A549 (cell line): ENCODE data around the gene BLACAT1. TPM values are rescaled to one million over a fixed set of nuclear protein-coding genes. Genes with fewer than 3 reads are reported as not detected.

Experiments
- ATAC-seq, 2 experiments: fragments of 200-7000 bp in 1 of 2; fragments of >200 bp in 1 of 2; cut with Nextera tagmentation in 1 of 2; cut with Tn5 transposase in 1 of 2; 3 replicates each; pipeline versions ENCODE4 v1.8.0 to v1.9.1; 2018 to 2020; ENCODE audit warnings: mild to moderate bottlenecking in 1 of 2, moderate library complexity in 1 of 2
- CTCF ChIA-PET: fragments of 300-600 bp; sonication (Branson Sonifier 250); formaldehyde crosslinking; extraction: SDS; loops from one replicate; lab custom pipeline; 2021; ENCODE audit warnings: antibody characterized with exemption, inconsistent platforms; lab: Yijun Ruan, JAX
- POLR2A ChIA-PET: fragments of 350-600 bp; formaldehyde crosslinking; extraction: SDS; loops from one replicate; lab custom pipeline; 2021; ENCODE audit warnings: antibody characterized with exemption, inconsistent platforms; lab: Yijun Ruan, JAX
- DNase-seq, 2 experiments: peaks; one replicate each; pipeline versions ENCODE4 v3.0.0 to v3.0.0-alpha.2; 2011 to 2016; ENCODE audit warnings: low read depth in 1 of 2, low spot score in 1 of 2
- FAIRE-seq: peaks from 2 replicates; lab custom pipeline; 2011; peaks lifted over from hg19 to GRCh38; lab: Jason Lieb, UNC
- H3K27ac ChIP-seq, 2 experiments: fragments of >200 bp; sonication (Bioruptor Twin); formaldehyde crosslinking; 3 replicates each; pipeline ENCODE4 v1.5.1; 2016 to 2017
- H3K4me1 ChIP-seq: fragments of >200 bp; sonication (Bioruptor Twin); formaldehyde crosslinking; 3 replicates; pipeline ENCODE4 v1.6.1; 2016
- H3K4me2 ChIP-seq: fragments of >200 bp; sonication (Bioruptor Twin); formaldehyde crosslinking; 3 replicates; pipeline ENCODE4 v1.6.1; 2016
- H3K4me3 ChIP-seq: fragments of >200 bp; sonication (Bioruptor Twin); formaldehyde crosslinking; 3 replicates; pipeline ENCODE4 v1.5.1; 2016
- H3K9me3 ChIP-seq: fragments of >200 bp; sonication (Bioruptor Twin); formaldehyde crosslinking; 3 replicates; pipeline ENCODE4 v1.6.1; 2016
- CBX2 ChIP-seq: fragments of 200-600 bp; sonication (generic); IDR thresholded peaks from 2 replicates; pipeline ENCODE4 v1.6.1; 2016; ENCODE audit warnings: low read depth, mild to moderate bottlenecking, borderline replicate concordance
- CEBPB ChIP-seq, 2 experiments: fragments of >200 bp in 1 of 2; sonication (Bioruptor Twin) in 1 of 2; formaldehyde crosslinking in 1 of 2; IDR thresholded peaks; 2 replicates each; pipeline ENCODE4 v1.6.1; 2012 to 2016
- CHD4 ChIP-seq: fragments of 200-600 bp; sonication (generic); IDR thresholded peaks from 2 replicates; pipeline ENCODE4 v1.6.1; 2016; ENCODE audit warnings: antibody characterized with exemption, mild to moderate bottlenecking, borderline replicate concordance
- FOSL2 ChIP-seq, 2 experiments: fragments of 450-650 bp in 1 of 2; fragments of >200 bp in 1 of 2; sonication (Bioruptor Twin) in 1 of 2; formaldehyde crosslinking; IDR thresholded peaks; 2 replicates each; pipeline versions ENCODE4 v1.5.0 to v1.6.1; 2016 to 2020; ENCODE audit warnings: mild to moderate bottlenecking in 1 of 2, moderate library complexity in 1 of 2
- FOXS1 ChIP-seq: fragments of 250-450 bp; sonication (Bioruptor Pico); IDR thresholded peaks from 2 replicates; pipeline ENCODE4 v1.5.0; 2020; ENCODE audit warnings: mild to moderate bottlenecking, moderate library complexity
- GATA3 ChIP-seq: IDR thresholded peaks from 2 replicates; pipeline ENCODE4 v1.6.1; 2012; ENCODE audit warnings: borderline replicate concordance
- HEYL ChIP-seq: fragments of 250-450 bp; sonication (Bioruptor Pico); IDR thresholded peaks from 2 replicates; pipeline ENCODE4 v1.8.0; 2021; ENCODE audit warnings: mild to moderate bottlenecking, moderate library complexity
- HOXA7 ChIP-seq: fragments of 250-450 bp; sonication (Bioruptor Pico); IDR thresholded peaks from 2 replicates; pipeline ENCODE4 v1.5.0; 2020; ENCODE audit warnings: mild to moderate bottlenecking, moderate library complexity
- HOXB13 ChIP-seq: fragments of 250-450 bp; sonication (Bioruptor Pico); IDR thresholded peaks from 2 replicates; pipeline ENCODE4 v1.5.0; 2020; ENCODE audit warnings: low read depth, mild to moderate bottlenecking, moderate library complexity
- HOXB5 ChIP-seq: fragments of 250-450 bp; sonication (Bioruptor Pico); IDR thresholded peaks from 2 replicates; pipeline ENCODE4 v1.5.0; 2020; ENCODE audit warnings: mild to moderate bottlenecking, moderate library complexity
- JUN ChIP-seq, 2 experiments: fragments of >200 bp; sonication (Bioruptor Twin); formaldehyde crosslinking; IDR thresholded peaks; 2 replicates in 1 of 2; 3 replicates in 1 of 2; pipeline ENCODE4 v1.6.1; 2016 to 2017
- POLR2AphosphoS2 ChIP-seq: conservative IDR thresholded peaks from 2 replicates; pipeline ENCODE4 v1.6.1; 2012; ENCODE audit warnings: low read length, improper control_type of control experiment, inconsistent platforms
- RARB ChIP-seq: fragments of 250-450 bp; sonication (Bioruptor Pico); IDR thresholded peaks from 2 replicates; pipeline ENCODE4 v1.8.0; 2021; ENCODE audit warnings: mild to moderate bottlenecking, moderate library complexity
- SMC3 ChIP-seq: fragments of >200 bp; sonication (Bioruptor Twin); formaldehyde crosslinking; IDR thresholded peaks from 3 replicates; pipeline ENCODE4 v1.6.1; 2018; ENCODE audit warnings: inconsistent platforms
- TP53 ChIP-seq: fragments of 250-450 bp; sonication (Bioruptor Pico); IDR thresholded peaks from 2 replicates; pipeline ENCODE4 v1.5.0; 2021; ENCODE audit warnings: mild to moderate bottlenecking, moderate library complexity
- ZC3H11A ChIP-seq: fragments of 450-650 bp; IDR thresholded peaks from 2 replicates; pipeline ENCODE4 v1.6.1; 2014; ENCODE audit warnings: antibody characterized with exemption, mild to moderate bottlenecking
- ZNF302 ChIP-seq: fragments of 250-450 bp; sonication (Bioruptor Pico); IDR thresholded peaks from 2 replicates; pipeline ENCODE4 v1.9.0; 2021; ENCODE audit warnings: inconsistent platforms, mild to moderate bottlenecking, moderate library complexity
- WGBS: methylation state at CpG from one replicate; pipeline ENCODE4 v1.1.6; 2017; ENCODE audit errors: missing lambda C conversion rate; 5-methylcytosine and 5-hydroxymethylcytosine counted together
- polyA plus RNA-seq, 4 experiments: library from polyadenylated mRNA; depleted of rRNA in 3 of 4; stranded (reverse); fragments of >200 nt; fragmentation: RNase III in 1 of 4; extraction: RNeasy Plus Mini Kit Qiagen cat#74134 plus additional on column Dnase treatment in 1 of 4; gene quantifications; 2 replicates in 3 of 4; 3 replicates in 1 of 4; pipeline ENCODE4 v1.2.3, GENCODE V29; 2011 to 2017
- TF ChIP-seq, protein P1 (sequence below): IDR thresholded peaks from 2 replicates; pipeline ENCODE4 v1.6.1; 2012; ENCODE audit warnings: low read depth, borderline replicate concordance
- TF ChIP-seq, protein P2 (sequence below): fragments of 450-650 bp; IDR thresholded peaks from 2 replicates; pipeline ENCODE4 v1.6.1; 2014; ENCODE audit warnings: antibody characterized with exemption
- TF ChIP-seq, protein P3 (sequence below): fragments of >200 bp; sonication (Bioruptor Twin); formaldehyde crosslinking; IDR thresholded peaks from 3 replicates; pipeline ENCODE4 v1.5.1; 2016
- TF ChIP-seq, protein P4 (sequence below): fragments of 250-450 bp; sonication (Bioruptor Pico); IDR thresholded peaks from 2 replicates; pipeline ENCODE4 v1.5.0; 2021; ENCODE audit warnings: mild to moderate bottlenecking, moderate library complexity, borderline replicate concordance

BLACAT1 gene
- polyA plus RNA-seq, 2 of the 4 experiments (the other 2 are of a cell fraction), result 0.09 TPM; not detected in 1

DNA sequence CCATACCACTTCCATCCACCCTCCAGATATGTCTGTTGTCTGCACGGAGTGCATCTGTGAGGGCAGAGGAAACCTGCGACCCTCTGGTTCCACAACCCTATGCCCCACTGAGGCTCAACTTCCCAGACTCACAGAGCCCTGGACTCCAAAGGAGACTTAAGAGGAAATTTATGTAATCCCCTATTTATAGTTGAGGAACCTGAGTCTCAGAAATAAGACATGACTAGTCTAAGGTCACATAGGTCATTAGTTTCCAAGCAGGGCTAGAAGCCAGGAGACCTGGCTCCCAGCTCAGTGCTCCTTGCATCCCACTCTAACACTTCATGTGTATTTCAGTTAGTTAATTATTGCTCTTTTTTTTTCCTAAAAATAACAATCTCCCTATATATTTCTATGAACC, 18.3 kb downstream of the BLACAT1 start:
- FAIRE-seq, result no peak
- DNase-seq, result no peak
- POLR2A ChIA-PET, result no interaction called here
- no peaks in the 10 kb centered on the region for H3K9me3 ChIP-seq
- ATAC-seq, result no peak
- no peak overlapping the region for H3K27ac ChIP-seq
- CTCF ChIA-PET, result interaction anchor here (0.7 to 12.8 kb wide), 8 partner anchors 11 to 260 kb away, joined by 3 to 146 read pairs (median 14); partner anchors contain the start of gene BLACAT1
- no peak for TF ChIP-seq RARB (CRISPR knock-in tag)
- TF ChIP-seq, protein P1, sequence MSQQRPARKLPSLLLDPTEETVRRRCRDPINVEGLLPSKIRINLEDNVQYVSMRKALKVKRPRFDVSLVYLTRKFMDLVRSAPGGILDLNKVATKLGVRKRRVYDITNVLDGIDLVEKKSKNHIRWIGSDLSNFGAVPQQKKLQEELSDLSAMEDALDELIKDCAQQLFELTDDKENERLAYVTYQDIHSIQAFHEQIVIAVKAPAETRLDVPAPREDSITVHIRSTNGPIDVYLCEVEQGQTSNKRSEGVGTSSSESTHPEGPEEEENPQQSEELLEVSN, result no peak
- TF ChIP-seq FOXS1, result no peak
- no peak for TF ChIP-seq CHD4
- TF ChIP-seq ZC3H11A, result no peak
- no peak for TF ChIP-seq HEYL (CRISPR knock-in tag)
- TF ChIP-seq FOSL2 (IDR thresholded peaks at IDR 0.05), result no peak
- TF ChIP-seq FOSL2 (CRISPR knock-in tag; IDR thresholded peaks at IDR 0.05), result no peak
- no peak for TF ChIP-seq TP53 (CRISPR knock-in tag)
- no peak for TF ChIP-seq CBX2
- TF ChIP-seq POLR2AphosphoS2, result no peak
- no peak for TF ChIP-seq SMC3
- no peak for TF ChIP-seq GATA3
- WGBS, result 59% methylated on average over 2 of the region's 2 CpGs
- no peak overlapping the region for H3K4me3 ChIP-seq
- H3K4me1 ChIP-seq, result peaks cover 13% of the 10 kb centered on the region
- H3K4me2 ChIP-seq, result no peak overlapping the region

DNA sequence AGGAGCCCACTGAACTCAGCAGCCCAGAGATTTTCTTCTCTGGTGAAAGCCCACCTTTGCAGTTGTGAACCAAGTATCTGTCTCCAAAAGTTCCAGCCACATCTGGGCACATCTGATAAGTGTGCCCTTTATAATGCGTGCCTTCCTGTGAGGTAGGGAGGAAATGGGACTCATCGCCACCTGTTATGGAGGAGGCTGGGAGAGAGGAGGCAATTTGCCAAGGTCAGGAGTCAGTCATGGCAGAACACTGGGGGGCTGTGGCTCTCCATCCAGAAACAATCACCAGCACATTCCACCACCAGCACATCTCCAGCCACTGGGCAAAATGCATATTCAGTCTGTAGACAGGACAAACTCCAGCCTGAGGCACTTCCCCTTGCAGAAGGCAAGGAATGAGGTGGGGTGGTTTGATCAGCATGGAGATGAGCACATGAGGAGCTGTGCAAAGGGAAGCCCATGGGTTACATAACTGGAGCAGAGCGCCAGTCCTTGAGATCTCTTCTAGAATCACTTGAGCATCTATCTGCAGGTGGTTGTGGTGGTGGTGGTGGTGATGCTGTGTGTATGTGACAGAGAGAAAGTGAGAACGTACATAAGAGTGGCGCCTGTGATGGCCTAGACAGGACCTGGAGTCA, 19.0 kb downstream of the BLACAT1 start:
- POLR2A ChIA-PET, result no interaction called here
- Histone ChIP-seq H3K4me3 (no peak overlapping the region), H3K27ac (no peak overlapping the region), H3K4me2 (no peak overlapping the region), H3K9me3 (no peaks in the 10 kb centered on the region), H3K4me1 (peaks cover 8% of the 10 kb centered on the region; the same call in 1 of the 3 replicates)
- no peak for ATAC-seq
- DNase-seq, result no peak
- FAIRE-seq, result no peak
- CTCF ChIA-PET, result interaction anchor here (0.7 to 12.8 kb wide), 8 partner anchors 10 to 259 kb away, joined by 3 to 146 read pairs (median 10); no protein-coding TSS in a partner anchor
- WGBS, result 79% methylated on average over 5 of the region's 5 CpGs
- TF ChIP-seq, protein P2, sequence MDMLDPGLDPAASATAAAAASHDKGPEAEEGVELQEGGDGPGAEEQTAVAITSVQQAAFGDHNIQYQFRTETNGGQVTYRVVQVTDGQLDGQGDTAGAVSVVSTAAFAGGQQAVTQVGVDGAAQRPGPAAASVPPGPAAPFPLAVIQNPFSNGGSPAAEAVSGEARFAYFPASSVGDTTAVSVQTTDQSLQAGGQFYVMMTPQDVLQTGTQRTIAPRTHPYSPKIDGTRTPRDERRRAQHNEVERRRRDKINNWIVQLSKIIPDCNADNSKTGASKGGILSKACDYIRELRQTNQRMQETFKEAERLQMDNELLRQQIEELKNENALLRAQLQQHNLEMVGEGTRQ, result no peak
- no peak for TF ChIP-seq JUN (IDR thresholded peaks at IDR 0.05)
- TF ChIP-seq CHD4, result no peak
- no peak for TF ChIP-seq ZNF302
- TF ChIP-seq CEBPB (IDR thresholded peaks at IDR 0.05), result no peak
- TF ChIP-seq HOXB13 (CRISPR knock-in tag), result no peak
- no peak for TF ChIP-seq CBX2
- TF ChIP-seq, protein P3, sequence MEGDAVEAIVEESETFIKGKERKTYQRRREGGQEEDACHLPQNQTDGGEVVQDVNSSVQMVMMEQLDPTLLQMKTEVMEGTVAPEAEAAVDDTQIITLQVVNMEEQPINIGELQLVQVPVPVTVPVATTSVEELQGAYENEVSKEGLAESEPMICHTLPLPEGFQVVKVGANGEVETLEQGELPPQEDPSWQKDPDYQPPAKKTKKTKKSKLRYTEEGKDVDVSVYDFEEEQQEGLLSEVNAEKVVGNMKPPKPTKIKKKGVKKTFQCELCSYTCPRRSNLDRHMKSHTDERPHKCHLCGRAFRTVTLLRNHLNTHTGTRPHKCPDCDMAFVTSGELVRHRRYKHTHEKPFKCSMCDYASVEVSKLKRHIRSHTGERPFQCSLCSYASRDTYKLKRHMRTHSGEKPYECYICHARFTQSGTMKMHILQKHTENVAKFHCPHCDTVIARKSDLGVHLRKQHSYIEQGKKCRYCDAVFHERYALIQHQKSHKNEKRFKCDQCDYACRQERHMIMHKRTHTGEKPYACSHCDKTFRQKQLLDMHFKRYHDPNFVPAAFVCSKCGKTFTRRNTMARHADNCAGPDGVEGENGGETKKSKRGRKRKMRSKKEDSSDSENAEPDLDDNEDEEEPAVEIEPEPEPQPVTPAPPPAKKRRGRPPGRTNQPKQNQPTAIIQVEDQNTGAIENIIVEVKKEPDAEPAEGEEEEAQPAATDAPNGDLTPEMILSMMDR, result no peak
- no peak for TF ChIP-seq HOXA7
- no peak for TF ChIP-seq HOXB5 (CRISPR knock-in tag)
- TF ChIP-seq, protein P4, sequence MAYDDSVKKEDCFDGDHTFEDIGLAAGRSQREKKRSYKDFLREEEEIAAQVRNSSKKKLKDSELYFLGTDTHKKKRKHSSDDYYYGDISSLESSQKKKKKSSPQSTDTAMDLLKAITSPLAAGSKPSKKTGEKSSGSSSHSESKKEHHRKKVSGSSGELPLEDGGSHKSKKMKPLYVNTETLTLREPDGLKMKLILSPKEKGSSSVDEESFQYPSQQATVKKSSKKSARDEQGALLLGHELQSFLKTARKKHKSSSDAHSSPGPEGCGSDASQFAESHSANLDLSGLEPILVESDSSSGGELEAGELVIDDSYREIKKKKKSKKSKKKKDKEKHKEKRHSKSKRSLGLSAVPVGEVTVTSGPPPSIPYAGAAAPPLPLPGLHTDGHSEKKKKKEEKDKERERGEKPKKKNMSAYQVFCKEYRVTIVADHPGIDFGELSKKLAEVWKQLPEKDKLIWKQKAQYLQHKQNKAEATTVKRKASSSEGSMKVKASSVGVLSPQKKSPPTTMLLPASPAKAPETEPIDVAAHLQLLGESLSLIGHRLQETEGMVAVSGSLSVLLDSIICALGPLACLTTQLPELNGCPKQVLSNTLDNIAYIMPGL (CRISPR knock-in tag), result no peak
